MCF 10A (cell line): ENCODE results near the gene COMMD10. TPM values are rescaled to one million over a fixed set of nuclear protein-coding genes. Genes with fewer than 3 reads are reported as not detected.

Experiments used
- BruUV-seq: library from RNA; stranded (reverse); fragments of 400-500 nt; replicated peaks from 2 replicates; lab custom pipeline; 2021; lab: Mats Ljungman, UMichigan
- CTCF ChIA-PET: fragments of 300-600 bp; sonication (Branson Sonifier 250); formaldehyde crosslinking; extraction: SDS; loops from one replicate; lab custom pipeline; 2021; ENCODE audit warnings: antibody characterized with exemption, inconsistent platforms; lab: Yijun Ruan, JAX
- POLR2A ChIA-PET: fragments of 300-600, 350-650 bp; sonication (Branson Sonifier 250); formaldehyde crosslinking; extraction: SDS; loops from one replicate; lab custom pipeline; 2020; ENCODE audit warnings: antibody characterized with exemption, inconsistent platforms; lab: Yijun Ruan, JAX
- DNase-seq: peaks from one replicate; pipeline ENCODE4 v3.0.0-alpha.2; 2018; ENCODE audit not compliant: unreplicated experiment
- H3K27ac Mint-ChIP-seq: one replicate; pipeline ENCODE4 v1.8.0; 2022; ENCODE audit warnings: mild to moderate bottlenecking, low read depth, mixed read lengths; ENCODE audit not compliant: unreplicated experiment
- H3K27me3 Mint-ChIP-seq: one replicate; pipeline ENCODE4 v1.8.0; 2022; ENCODE audit warnings: mixed read lengths; ENCODE audit not compliant: insufficient read depth, unreplicated experiment
- H3K36me3 Mint-ChIP-seq: one replicate; pipeline ENCODE4 v1.8.0; 2022; ENCODE audit warnings: mild to moderate bottlenecking, moderate library complexity, mixed read lengths; ENCODE audit not compliant: insufficient read depth, unreplicated experiment
- H3K4me1 Mint-ChIP-seq: one replicate; pipeline ENCODE4 v1.8.0; 2022; ENCODE audit warnings: mixed read lengths; ENCODE audit not compliant: insufficient read depth, unreplicated experiment
- H3K4me3 Mint-ChIP-seq: one replicate; pipeline ENCODE4 v1.8.0; 2022; ENCODE audit warnings: mild to moderate bottlenecking, moderate library complexity, mixed read lengths; ENCODE audit not compliant: unreplicated experiment
- H3K9me3 Mint-ChIP-seq: one replicate; pipeline ENCODE4 v1.8.0; 2022; ENCODE audit warnings: mixed read lengths; ENCODE audit not compliant: unreplicated experiment
- intact Hi-C: fragments of 100-400 bp; cut with micrococcal nuclease; formaldehyde crosslinking; loops from 2 replicates; pipeline ENCODE4 v1.14.1; 2022
- total RNA-seq: library from RNA; stranded (reverse); gene quantifications from 2 replicates; pipeline ENCODE4 v1.2.3, GENCODE V29; 2022
- TF ChIP-seq, protein P1 (sequence below): fragments of 200-600 bp; IDR thresholded peaks from one replicate; pipeline ENCODE4 v1.8.0; 2022; ENCODE audit warnings: antibody characterized with exemption, mild to moderate bottlenecking; ENCODE audit not compliant: unreplicated experiment

COMMD10 gene
- total RNA-seq, 1 experiment from 2014 or later = 23.2 TPM

DNA sequence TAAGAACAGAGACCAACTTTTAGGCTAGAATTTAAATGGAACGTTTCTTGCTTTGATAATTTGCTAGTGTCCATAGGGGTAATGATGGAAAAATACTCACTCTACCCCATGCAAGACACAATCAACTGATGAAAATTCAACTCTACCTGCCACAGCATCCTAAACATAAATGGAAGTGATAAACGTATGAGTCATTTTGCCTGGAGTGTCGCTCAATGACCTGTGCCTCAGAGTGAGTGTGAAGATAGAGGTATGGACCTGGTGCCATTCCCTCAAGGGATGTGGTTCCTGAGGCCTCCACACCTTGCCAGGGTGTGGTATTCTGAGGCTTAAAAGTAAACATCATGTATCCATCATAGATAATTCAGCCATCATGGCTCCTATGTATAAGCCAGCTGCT, 38.6 kb upstream of the COMMD10 start:
- H3K9me3 Mint-ChIP-seq = no peaks in the 10 kb centered on the region
- no peaks in the 10 kb centered on the region for H3K27me3 Mint-ChIP-seq
- H3K27ac Mint-ChIP-seq = no peak overlapping the region
- no peaks in the 10 kb centered on the region for H3K4me1 Mint-ChIP-seq
- intact Hi-C loops = no loop called here
- BruUV-seq = no TSS peak
- DNase-seq = no peak
- CTCF ChIA-PET = interaction anchor here (1.0 kb wide), 1 partner anchor 10 kb away, joined by 3 read pairs; no protein-coding TSS in a partner anchor
- no peak overlapping the region for H3K4me3 Mint-ChIP-seq
- H3K36me3 Mint-ChIP-seq = no peaks in the 10 kb centered on the region
- TF ChIP-seq, protein P1, sequence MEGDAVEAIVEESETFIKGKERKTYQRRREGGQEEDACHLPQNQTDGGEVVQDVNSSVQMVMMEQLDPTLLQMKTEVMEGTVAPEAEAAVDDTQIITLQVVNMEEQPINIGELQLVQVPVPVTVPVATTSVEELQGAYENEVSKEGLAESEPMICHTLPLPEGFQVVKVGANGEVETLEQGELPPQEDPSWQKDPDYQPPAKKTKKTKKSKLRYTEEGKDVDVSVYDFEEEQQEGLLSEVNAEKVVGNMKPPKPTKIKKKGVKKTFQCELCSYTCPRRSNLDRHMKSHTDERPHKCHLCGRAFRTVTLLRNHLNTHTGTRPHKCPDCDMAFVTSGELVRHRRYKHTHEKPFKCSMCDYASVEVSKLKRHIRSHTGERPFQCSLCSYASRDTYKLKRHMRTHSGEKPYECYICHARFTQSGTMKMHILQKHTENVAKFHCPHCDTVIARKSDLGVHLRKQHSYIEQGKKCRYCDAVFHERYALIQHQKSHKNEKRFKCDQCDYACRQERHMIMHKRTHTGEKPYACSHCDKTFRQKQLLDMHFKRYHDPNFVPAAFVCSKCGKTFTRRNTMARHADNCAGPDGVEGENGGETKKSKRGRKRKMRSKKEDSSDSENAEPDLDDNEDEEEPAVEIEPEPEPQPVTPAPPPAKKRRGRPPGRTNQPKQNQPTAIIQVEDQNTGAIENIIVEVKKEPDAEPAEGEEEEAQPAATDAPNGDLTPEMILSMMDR = no peak
- POLR2A ChIA-PET = no interaction called here

DNA sequence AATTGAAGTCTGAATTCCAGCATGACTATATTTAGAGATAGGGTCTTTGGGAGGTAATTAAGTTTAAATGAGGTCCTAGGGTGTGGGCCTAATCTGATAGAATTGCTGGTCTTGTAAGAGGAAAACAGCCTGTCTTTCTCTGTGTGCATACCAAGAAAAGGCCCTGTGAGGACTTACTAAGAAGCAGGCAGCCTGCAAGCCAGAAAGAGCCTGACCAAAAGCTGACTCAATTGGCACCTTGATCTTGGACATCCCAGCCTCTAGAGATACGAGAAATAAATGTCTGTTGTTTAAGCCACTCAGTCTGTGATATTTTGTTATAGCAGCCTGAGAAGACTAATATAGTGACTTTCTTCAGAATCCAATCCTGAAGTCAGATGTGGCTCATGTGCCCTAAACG, 38.0 kb upstream of the COMMD10 start:
- Mint-ChIP-seq H3K27me3 (no peaks in the 10 kb centered on the region), H3K27ac (no peak overlapping the region), H3K36me3 (no peaks in the 10 kb centered on the region), H3K4me1 (no peaks in the 10 kb centered on the region), H3K9me3 (no peaks in the 10 kb centered on the region), H3K4me3 (no peak overlapping the region)
- intact Hi-C loops = no loop called here
- no TSS peak for BruUV-seq
- CTCF ChIA-PET = interaction anchor here (0.6 to 1.0 kb wide), 2 partner anchors 11 to 15 kb away, joined by 3 read pairs; no protein-coding TSS in a partner anchor
- POLR2A ChIA-PET = no interaction called here
- TF ChIP-seq, protein P1 = no peak
- DNase-seq = no peak

DNA sequence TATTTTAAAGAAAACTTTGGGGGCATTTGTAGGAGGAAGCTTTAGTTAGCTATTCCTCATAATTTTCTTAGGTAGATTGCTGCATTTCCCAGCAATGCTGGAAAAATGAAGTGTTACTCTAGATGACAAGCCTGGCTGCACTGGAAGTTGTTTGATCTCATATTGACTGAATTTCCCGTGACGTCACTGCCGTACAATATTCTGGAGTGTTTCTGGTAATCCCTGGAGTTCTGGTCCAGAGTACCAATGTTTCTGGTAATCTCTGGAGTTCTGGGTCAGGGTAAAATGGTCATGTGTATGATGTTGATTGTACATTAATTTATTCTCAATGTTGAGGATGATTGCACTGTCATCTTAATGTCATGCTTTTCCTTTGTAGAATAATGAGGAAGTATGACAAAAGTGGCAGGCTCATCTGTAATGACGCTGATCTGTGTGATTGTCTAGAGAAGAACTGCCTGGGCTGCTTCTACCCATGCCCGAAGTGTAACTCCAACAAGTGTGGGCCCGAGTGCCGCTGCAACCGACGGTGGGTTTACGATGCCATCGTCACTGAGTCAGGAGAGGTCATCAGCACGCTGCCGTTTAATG, 26.4 kb upstream of the COMMD10 start:
- ChIA-PET CTCF (interaction anchor here (0.5 to 2.1 kb wide), 4 partner anchors 10 to 424 kb away, joined by 3 to 7 read pairs (median 4); no protein-coding TSS in a partner anchor), POLR2A (interaction anchor here (0.6 kb wide), 1 partner anchor 428 kb away, joined by 3 read pairs; no protein-coding TSS in a partner anchor)
- H3K36me3 Mint-ChIP-seq = no peaks in the 10 kb centered on the region
- H3K27ac Mint-ChIP-seq = no peak overlapping the region
- DNase-seq = no peak
- H3K4me3 Mint-ChIP-seq = no peak overlapping the region
- H3K9me3 Mint-ChIP-seq = no peaks in the 10 kb centered on the region
- no TSS peak for BruUV-seq
- TF ChIP-seq, protein P1 = no peak
- H3K4me1 Mint-ChIP-seq = no peaks in the 10 kb centered on the region
- intact Hi-C loops = no loop called here
- peaks cover 46% of the 10 kb centered on the region for H3K27me3 Mint-ChIP-seq

DNA sequence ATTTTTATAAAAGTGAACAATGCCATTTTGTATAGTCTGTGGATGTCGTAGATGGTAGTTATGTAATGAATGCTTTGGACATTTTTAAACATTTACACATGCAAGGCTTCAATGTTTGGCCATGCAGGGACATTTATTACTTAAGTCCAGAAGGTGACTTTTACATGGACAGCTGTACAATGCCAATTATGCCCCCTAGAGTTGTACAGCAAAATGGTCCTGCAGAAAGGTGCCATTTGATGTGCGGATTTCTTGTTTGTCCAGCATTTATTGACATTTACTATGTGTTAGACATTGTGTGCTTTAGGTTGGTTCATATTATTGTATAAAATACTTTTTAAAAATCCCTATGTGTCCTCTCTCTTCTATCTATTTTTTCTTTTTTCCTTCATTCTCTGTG, 22.5 kb upstream of the COMMD10 start:
- Mint-ChIP-seq H3K4me1 (no peaks in the 10 kb centered on the region), H3K4me3 (no peak overlapping the region), H3K27me3 (peaks cover 63% of the 10 kb centered on the region), H3K36me3 (no peaks in the 10 kb centered on the region), H3K9me3 (no peaks in the 10 kb centered on the region), H3K27ac (no peak overlapping the region)
- TF ChIP-seq, protein P1 = no peak
- no TSS peak for BruUV-seq
- POLR2A ChIA-PET = no interaction called here
- DNase-seq = no peak
- intact Hi-C loops = no loop called here
- CTCF ChIA-PET = interaction anchor here (0.6 kb wide), 1 partner anchor 113 kb away, joined by 3 read pairs; no protein-coding TSS in a partner anchor
